HEK293 (cell line): ENCODE results near the gene DND1.

ENCODE experiments used
- CTCF ChIP-seq: fragments of 450-650 bp; formaldehyde crosslinking; IDR thresholded peaks from 2 replicates; pipeline ENCODE4 v1.5.1; 2016; ENCODE audit warnings: missing biosample characterization, missing genetic modification characterization
- MEIS1 ChIP-seq: sonication (generic); formaldehyde crosslinking; IDR thresholded peaks from 2 replicates; pipeline ENCODE4 v1.8.1; 2022; ENCODE audit warnings: missing genetic modification reagents, mild to moderate bottlenecking, borderline replicate concordance
- PBX3 ChIP-seq: sonication (generic); formaldehyde crosslinking; IDR thresholded peaks from 2 replicates; pipeline ENCODE4 v1.8.1; 2022; ENCODE audit warnings: mild to moderate bottlenecking, moderate library complexity, missing genetic modification reagents
- ZBTB17 ChIP-seq: fragments of 450-650 bp; formaldehyde crosslinking; IDR thresholded peaks from 2 replicates; pipeline ENCODE4 v1.5.1; 2016; ENCODE audit warnings: missing biosample characterization, missing genetic modification characterization
- ZNF274 ChIP-seq, 2 experiments: fragments of 200-500 bp in 1 of 2; fragments of 450-650 bp in 1 of 2; sonication (Bioruptor generic) in 1 of 2; formaldehyde crosslinking in 1 of 2; IDR thresholded peaks; 2 replicates each; pipeline versions ENCODE4 v1.5.1 to v1.6.1; 2014 to 2016; ENCODE audit warnings: borderline replicate concordance in 1 of 2, inconsistent platforms in 1 of 2, low read length in 1 of 2, missing biosample characterization in 1 of 2, missing genetic modification characterization in 1 of 2
- ZNF335 ChIP-seq: fragments of 450-650 bp; formaldehyde crosslinking; conservative IDR thresholded peaks from 2 replicates; pipeline ENCODE4 v1.5.1; 2016; ENCODE audit warnings: missing biosample characterization, missing genetic modification characterization
- ZNF362 ChIP-seq: fragments of 450-650 bp; formaldehyde crosslinking; IDR thresholded peaks from 2 replicates; pipeline ENCODE4 v1.5.1; 2016; ENCODE audit warnings: missing biosample characterization, missing genetic modification characterization
- ZNF433 ChIP-seq: fragments of 450-650 bp; formaldehyde crosslinking; IDR thresholded peaks from 2 replicates; pipeline ENCODE4 v1.5.1; 2016; ENCODE audit warnings: missing biosample characterization, missing genetic modification characterization, low read depth

- TF ChIP-seq CTCF = no peak
- TF ChIP-seq ZNF362 (tag by site-specific recombination) = peak; percentile 57; the same call in 1 of the 2 replicates
- TF ChIP-seq ZNF433 (tag by site-specific recombination) = no peak
- no peak for TF ChIP-seq PBX3
- no peak for TF ChIP-seq ZNF274 (IDR thresholded peaks at IDR 0.05; ENCODE audit: low read length)
- TF ChIP-seq ZNF274 (tag by site-specific recombination; IDR thresholded peaks at IDR 0.05; ENCODE audit: borderline replicate concordance) = no peak
- TF ChIP-seq ZNF335 = peak; percentile 66
- TF ChIP-seq ZBTB17 = 0 out of 2 replicates have a peak, but pooled peaks have one; percentile 17
- TF ChIP-seq MEIS1 = no peak
Measured at GRCh38 chr5:140700177-140701144, 27.1 kb upstream of the DND1 start, which contains the start of gene ZMAT2.
